SIG-M5 treated with dmso at 0.1 percent for 504 hours (cell line): ENCODE results near the gene TCEANC2.
"Not testable (repeated sequence)": the region's sequence is repeated elsewhere in the genome, so short reads cannot be mapped to it uniquely, and the experiment has no call there.

ENCODE experiments used
- DNase-seq: peaks from one replicate; lab custom pipeline; 2025; ENCODE audit not compliant: unreplicated experiment; lab: John Stamatoyannopoulos, UW

TCEANC2 gene

DNA sequence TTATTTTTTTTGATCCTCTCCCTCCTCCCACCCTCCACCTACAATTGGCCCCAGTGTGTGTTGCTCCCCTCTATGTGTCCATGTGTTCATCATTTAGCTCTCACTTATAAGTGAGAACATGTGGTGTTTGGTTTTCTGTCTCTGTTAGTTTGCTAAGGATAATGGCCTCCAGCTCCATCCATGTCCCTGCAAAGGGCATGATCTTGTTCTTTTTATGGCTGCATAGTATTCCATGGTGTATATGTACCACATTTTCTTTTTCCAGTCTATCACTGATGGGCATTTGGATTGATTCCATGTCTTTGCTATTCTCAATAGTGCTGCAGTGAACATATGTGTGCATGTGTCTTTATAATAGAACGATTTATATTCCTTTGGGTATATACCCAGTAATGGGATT lies 28.6 kb upstream of the TCEANC2 start:
- DNase-seq = not testable (repeated sequence)

DNA sequence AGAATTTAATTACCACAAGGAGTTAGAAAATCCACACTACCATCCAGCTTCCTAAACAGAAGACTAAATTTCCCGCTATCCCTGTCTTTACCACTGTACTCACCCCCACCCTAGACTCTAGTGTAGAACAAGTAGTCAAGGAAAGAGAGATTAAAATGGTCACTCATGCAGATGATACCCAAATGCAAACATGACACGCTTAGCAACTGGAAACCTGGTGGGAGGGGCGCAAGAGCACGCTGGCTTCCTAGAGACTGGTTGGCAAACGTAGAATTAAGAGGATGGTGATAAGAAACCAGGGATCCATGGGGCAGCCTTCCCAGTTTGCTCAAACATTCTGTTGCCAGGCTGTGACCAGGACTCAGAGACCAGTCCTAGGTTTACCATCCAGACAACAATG lies 25.6 kb upstream of the TCEANC2 start:
- no peak for DNase-seq

DNA sequence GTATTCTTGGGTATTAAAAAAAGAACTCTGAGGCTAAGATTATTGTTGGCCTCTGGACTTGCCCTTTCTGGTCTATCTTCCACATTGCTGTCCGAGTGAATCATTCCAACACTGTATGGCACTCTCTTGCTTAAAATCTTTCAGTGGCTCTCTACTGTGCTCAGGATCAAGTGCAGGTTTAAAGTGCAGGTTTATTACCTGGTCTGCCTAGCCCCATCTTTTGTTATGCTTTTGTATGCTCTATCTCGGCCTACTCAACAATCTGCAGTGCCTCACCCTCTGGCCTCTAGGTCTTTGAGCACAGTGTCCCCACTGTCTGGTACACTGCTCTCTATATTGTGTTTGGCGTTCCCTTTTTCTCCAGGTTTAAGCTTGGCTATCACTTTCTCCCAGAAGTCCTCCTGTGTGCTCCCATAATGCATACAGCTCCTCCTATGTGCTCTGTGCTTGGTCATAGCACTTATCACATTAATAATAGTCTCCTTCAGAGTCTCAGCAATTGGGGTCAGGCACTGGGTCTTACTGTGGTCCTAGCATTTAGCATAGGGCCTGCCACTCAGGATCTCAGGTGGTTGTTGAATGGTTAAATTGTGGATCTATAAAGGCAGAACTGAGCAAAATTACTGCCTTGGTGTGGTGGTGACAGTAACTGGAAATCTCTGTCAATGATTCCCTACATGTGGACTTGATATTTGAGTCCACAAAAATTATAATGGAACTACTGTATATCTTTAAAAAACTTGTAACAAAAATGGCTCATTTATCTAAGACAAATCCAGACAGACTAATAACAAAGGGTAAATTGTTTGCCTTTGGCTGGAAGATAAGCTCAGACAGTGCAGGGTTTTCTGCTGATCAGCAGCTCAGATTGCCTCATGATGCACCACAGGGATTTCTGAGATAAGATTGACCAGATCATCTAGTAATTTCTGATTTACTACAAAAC lies 24.8 kb upstream of the TCEANC2 start:
- DNase-seq = no peak

DNA sequence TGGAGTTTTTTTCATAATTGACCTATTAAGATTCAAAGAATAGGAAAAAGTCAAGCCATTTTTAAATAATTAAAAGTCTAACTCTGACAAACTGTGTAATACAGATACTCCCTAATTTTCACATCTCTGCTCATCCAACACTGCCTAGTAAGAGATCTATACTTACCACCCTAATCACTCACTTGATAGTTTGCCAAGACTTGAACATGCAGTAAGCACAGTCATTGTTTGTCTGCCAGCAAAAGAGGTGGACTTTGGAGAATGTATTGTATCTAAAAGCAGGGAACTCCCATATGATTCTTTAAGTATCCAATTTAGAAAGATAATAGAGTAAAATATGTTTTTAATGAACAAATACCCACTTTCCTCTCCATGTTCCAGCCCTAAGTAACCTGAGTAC lies 15.9 kb upstream of the TCEANC2 start:
- no peak for DNase-seq

GRCh38 chr1:54041806-54042205 lies 11.6 kb upstream of the TCEANC2 start:
- DNase-seq = no peak

DNA sequence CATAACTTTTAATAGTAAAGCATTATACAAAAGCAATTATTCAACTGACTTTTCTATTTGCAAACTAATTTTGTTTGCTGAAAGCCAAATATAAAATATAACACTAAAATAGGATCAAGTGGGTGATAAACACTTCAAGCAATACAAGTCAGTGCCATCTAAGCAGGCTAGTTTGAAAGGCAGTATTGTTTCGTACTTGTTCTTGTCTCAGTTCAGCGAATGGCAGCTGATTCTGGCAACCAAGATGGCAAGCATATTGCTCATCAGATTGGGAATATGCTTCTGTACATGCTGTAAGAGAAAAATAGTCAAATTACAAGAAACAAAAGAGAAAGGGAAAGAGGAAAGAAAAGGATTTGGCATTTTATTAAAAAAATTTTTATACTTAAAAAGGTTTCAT lies 7.9 kb upstream of the TCEANC2 start:
- no peak for DNase-seq

GRCh38 chr1:54046671-54047383 lies 6.6 kb upstream of the TCEANC2 start:
- no peak for DNase-seq

GRCh38 chr1:54047384-54048305 lies 5.8 kb upstream of the TCEANC2 start:
- peak; percentile 12 for DNase-seq

GRCh38 chr1:54050435-54050834 lies 3.0 kb upstream of the TCEANC2 start:
- DNase-seq = not testable (repeated sequence)

- DNase-seq = no peak
Measured at GRCh38 chr1:54051933-54052430, 1.4 kb upstream of the TCEANC2 start.

GRCh38 chr1:54052431-54052933 lies 926 bp upstream of the TCEANC2 start:
- peak; percentile 39 for DNase-seq

- no peak for DNase-seq
Measured at GRCh38 chr1:54053745-54054437, 483 bp downstream of the TCEANC2 start.

DNA sequence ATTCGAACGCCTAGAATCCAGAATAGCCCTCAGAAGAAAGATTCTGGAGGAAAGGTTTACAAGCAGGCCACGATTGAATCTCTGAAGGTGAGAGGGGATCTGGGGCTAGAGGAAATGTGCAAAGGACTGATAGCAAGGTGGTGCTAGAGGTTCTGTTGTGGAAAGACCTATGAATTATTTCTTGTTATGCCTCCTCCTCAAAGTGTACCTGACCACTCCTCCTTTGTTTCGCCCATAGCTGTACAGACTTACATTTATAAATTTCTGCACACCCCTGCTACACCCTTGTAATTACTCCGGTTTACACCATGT lies 986 bp downstream of the TCEANC2 start:
- DNase-seq = peak; percentile 6

- DNase-seq = no peak
Measured at GRCh38 chr1:54064299-54064698, 10.9 kb downstream of the TCEANC2 start.

DNA sequence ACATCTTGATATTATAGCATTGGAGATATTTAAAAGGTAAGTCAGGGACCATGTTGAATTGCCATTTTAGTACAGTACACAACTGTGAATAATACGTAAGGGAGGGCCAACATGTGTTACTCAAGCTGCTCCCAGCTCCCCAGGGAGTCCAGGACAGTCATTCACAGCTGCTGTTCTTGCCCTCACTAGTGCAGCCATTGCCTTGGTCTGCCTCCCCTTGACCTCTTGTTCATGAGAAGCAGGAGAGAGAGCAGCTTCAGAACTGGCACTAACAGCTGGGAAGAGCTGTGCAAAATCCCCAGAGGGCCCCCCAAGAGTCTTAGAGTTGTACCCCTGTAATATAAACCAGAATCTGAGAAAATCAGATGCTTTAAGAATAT lies 16.4 kb downstream of the TCEANC2 start:
- DNase-seq = no peak

- peak; percentile 67 for DNase-seq
Measured at GRCh38 chr1:54070171-54070837, 16.9 kb downstream of the TCEANC2 start.

GRCh38 chr1:54077359-54077758 lies 24.0 kb downstream of the TCEANC2 start:
- no peak for DNase-seq

- no peak for DNase-seq
Measured at GRCh38 chr1:54080598-54081049, 27.2 kb downstream of the TCEANC2 start.
